NCI-H1092 treated with DMSO at 0.1 percent for 48 hours (cell line): ENCODE data around the gene RNF150.

Experiments
- DNase-seq: peaks from one replicate; lab custom pipeline; 2025; lab: John Stamatoyannopoulos, UW

Gene RNF150

DNA sequence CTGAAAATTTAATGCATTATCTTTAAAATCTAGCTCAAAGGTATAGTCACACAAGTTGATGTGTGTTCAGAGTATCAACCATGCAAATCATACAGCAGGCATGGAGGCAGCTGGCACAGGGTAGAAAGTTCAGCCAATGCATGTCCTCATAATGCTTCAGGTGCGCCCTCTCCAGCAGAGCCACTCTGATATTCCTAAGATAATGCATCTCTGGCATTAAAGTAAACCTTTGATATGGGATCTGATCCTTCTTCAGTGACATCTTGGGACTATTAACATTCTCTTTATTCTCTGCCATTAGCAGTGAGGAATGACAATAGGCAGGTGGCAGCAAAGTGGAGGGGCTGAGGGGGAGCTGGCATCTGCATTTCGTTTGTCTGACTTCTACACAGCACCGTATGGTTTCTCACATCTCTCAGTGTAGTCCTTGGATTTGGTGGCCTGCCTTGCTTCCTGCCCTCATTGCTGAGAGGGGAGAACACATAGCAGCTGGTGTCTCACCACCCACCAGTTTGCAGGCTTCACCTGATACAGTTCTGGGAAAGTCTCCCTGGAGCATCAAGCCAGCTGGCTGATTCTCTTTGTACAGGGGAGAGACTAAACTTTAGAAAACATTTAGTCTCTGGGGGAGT lies 208.4 kb downstream of the RNF150 start:
- DNase-seq: no peak

GRCh38 chr4:140906993-140907962 lies 226.0 kb downstream of the RNF150 start:
- DNase-seq: no peak

DNA sequence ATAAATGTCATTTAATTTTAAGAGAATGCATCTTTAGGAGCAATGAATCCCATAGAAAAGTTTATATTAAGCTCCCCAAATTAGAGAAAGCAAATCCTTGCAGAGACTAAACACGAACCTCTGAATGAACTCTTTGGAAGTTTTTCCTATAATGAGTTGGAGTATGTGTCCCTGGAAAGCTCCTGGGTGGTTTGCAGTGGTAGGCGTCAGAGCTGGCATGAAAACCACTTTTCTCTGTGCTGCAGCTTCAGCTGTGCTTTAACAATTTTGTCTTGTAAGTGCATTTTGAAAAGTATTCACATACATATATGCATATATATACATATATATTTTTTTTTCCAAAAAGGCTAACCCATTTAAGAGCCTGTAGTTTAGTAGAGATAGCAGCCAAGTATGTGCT lies 228.4 kb downstream of the RNF150 start:
- no peak for DNase-seq

DNA sequence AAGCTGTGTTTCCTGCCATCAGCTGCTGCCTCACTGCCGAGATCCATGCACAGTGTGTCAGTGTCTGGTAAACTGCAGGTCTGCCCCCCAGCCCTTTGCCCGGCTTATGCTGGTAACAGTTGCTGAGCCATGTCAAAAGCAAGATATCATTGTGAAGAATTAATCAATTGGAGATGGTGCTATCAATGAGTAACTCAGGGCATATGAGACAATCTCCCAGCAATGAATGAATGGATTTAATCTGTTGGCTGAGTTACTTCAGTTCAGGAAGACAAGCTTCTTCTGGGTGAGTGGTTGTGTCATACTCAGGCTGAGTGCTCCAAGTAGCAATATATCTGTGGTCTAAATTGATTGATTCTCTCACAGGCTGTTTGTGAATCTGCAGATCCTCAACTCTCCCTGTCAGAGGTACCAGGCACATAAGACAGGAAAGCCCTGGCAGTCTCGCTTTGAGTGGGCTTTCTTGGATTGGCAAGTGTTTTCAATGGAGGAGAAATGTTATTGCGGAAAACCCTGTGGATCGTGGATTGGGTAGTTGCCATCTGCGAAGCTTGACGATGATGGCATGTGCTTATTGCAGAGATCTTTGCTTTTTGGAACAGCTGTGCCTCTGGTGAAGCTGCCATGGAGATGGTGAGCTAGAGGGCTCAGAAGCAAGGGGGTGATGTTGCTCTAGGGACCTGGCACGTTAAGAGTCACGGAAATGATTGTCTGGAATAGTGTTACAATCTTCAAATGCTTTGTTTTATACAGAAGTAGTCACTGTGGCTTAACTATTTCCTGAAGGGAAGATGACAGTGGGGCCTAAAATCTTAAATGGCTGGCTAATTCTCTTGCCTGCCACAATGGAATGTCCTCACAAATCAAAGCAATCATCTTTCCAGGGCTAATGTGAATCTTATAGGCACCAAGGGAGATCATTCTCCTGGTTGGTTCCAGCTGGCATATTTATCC lies 229.5 kb downstream of the RNF150 start:
- no peak for DNase-seq

DNA sequence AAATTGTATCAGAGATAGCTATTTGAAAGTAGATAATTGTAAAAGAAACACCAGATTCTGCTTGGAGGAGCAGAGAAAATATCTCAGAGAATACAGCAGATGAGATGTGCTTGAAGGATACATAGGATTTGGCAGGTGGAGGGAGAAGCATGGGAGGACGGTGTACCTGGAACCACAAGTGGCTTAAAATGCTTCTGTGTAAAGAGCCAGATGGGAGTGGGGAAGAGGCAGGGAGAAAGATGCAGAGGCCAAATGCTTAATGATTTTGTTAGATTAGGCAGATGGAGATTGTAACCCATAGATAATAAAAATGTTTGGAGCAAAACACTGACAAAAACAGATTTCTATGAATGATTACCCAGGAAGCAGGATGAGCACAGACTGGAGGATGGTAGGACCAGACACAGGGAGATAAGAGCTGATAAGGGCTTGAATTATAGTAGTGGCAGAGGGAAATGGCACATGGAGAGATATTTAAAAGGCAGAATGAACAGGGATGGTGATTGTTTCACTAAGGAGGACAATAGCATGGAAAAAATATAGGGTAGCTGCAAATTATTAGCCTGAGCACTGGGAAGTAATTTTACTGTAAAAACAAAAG lies 231.4 kb downstream of the RNF150 start:
- no peak for DNase-seq

DNA sequence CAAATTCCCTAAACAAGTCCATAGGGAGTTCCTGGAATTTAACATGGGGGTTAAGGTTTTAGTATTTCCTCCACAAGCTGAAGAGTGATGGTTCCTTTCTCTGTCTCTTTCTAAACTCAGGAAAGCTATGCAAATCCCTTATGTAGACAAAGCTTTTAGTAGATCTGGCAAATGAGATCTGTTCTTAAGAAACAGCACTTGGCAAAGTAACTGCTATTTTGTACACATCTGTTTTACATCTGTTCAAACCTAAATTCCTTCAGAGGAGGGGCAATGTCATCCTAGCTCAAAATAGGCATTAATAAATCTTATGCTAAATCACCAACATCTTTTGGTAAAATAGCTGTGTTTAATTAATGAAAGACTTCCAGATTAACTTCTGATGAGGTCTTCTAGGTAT lies 239.3 kb downstream of the RNF150 start:
- no peak for DNase-seq

DNA sequence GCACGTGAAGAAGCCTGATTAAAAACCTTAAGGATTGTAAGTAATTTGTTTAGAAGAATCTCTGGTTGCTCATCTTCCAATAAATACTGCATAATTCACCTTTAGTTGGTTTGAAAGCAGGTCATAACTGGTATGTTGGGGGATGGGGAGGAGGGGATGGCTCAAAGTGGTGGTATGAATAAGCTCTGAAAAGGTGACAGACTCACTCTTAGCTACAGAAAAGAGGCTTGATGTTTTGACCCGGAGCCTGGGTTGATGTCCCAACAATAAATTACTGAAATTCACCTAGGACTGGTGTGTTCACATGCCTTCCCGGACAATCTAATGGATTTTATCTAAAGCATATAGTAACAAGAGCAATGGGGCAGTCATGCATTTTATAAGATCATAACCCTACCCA lies 245.2 kb downstream of the RNF150 start:
- no peak for DNase-seq

GRCh38 chr4:140887467-140887866 lies 245.8 kb downstream of the RNF150 start:
- DNase-seq: no peak

DNA sequence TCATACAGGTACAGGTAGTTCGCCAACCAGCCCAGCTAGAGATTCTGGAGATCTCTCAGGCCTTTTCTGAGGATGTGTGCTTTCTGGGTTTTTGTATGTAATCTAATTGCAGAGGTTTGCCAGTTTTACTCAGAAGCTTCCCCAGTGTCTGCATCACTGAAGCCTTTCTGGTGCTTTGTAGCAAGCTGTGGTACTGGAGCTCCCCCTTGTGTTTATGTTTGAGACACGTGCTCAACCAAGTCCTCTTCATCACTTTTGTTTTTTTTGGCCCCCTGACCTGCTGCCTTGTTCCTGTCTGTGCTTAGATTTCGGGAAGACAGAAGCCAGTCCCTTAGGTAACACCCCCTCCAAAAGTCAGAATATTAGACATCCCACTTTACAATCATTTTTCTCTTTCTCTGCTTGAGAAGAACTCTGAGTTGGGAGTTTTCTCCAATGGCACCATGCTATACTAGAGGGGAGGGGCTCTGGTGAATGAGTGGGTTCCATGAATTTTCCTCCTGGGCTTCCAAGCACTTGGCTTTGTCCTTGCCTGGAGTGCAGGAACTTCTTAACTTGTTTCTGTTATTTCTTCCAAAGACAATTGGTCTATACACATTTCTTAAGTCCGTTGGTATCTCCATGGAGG lies 248.7 kb downstream of the RNF150 start:
- peak; percentile 65 for DNase-seq

DNA sequence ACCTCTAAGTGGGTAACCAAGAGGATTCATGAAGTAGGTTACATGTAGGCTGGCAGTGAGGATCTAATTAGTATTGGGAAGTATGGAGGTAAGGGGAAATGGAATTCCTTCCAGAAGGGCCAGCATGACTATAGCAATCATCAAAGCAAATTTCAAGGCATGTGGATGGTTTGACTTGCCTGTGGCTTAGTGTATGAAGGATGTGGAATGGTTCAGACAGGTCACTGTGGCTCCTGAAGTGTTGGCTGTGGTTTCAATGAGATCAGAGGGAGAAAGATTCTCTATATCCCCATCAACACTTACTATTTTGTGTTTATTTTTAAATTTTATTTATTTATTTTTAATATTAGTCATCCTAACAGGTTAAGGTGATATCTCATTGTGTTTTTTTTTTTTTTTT lies 255.5 kb downstream of the RNF150 start:
- DNase-seq: no peak

GRCh38 chr4:140876615-140877364 lies 256.5 kb downstream of the RNF150 start:
- no peak for DNase-seq

- peak; percentile 57 for DNase-seq
These were observed 257.4 kb downstream of the RNF150 start for GRCh38 chr4:140875746-140876452.

- DNase-seq: no peak
These were observed 259.2 kb downstream of the RNF150 start for GRCh38 chr4:140874056-140874455.

DNA sequence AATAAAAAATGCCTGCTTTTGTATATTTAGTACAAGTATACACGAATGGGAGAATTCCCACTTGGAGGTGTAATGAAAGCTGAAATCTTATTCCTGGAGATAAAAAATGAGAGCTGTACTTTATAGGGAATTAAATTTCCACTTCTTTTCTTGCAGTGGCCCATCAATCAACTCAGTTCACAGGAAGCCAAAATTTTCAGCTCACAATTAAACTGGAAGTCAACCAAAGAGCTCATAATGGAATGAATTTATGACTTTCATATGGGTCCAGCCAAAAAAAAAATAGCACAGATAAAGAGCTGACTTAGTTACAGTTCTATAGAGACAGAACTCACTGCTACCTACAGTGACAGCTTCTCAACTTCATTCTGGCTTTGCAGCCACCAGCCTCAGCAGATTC lies 261.9 kb downstream of the RNF150 start:
- DNase-seq: no peak

DNA sequence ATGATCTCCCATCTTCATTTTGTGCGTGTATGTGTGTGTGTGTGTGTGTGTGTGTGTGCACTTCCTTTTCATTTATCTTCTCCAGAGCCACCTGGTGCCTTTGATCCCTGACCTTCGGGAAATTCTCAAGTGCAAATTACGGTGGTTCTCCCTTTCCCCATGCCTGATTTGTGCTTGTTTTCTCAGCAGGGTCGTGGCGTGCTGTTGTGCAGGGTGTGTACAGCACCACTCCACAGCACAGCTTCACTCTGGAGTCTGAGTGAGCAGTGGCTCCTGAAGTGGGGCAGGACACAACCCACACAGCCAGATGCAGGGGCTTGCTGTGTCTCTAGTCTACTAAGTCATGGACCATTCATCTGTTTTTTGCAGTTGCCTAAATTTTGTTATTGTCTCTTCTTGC lies 262.8 kb downstream of the RNF150 start:
- DNase-seq: no peak

DNA sequence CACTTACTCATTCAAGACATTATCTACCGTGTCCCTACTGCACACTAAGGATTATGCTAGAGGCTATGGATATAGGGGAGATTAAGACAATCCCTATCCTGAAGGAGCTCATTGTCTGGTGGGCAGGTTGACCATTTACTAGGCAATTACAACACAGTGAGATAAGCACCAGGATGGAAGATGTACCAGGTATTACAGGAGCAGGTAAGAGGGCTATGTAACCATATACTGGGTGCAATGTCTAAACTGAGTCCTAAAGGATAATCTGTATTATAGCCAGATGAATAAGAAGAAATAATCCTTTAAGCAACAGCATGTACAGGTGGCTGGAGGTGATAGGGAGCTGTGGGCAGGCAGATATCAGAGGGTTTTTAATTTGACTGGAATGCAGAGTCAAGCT lies 263.8 kb downstream of the RNF150 start:
- DNase-seq: no peak

DNA sequence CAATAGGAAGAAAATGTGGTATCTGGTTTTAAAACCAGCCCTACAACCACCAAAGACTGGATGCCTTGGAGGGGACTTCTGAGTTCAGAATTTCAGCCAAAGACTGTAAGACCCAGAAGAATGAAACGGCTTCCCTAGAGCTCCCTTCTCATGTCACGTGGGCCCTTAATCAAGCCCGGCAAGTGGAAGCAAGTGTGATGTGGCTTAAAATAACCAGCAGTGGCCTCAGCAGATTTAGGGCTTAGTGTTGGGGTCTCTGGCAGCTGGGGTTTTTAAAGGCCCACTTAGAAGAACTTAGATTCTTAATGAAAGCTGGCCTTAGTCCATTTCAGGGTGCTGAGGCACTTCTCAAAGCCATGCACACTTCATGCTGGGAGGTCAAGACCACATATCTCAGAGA lies 265.9 kb downstream of the RNF150 start:
- no peak for DNase-seq

- no peak for DNase-seq
These were observed 266.7 kb downstream of the RNF150 start for GRCh38 chr4:140866492-140867005.
